Progenitor cell of endocrine pancreas (in vitro differentiated cells): ENCODE data around the gene SMPD3. TPM values are rescaled to one million over a fixed set of nuclear protein-coding genes. Genes with fewer than 3 reads are reported as not detected.

Source experiments
- DNase-seq: peaks from one replicate; pipeline ENCODE4 v3.0.0; 2021; ENCODE audit warnings: low spot score; ENCODE audit not compliant: unreplicated experiment
- H3K27ac Mint-ChIP-seq: 2 replicates; pipeline ENCODE4 v1.8.0; 2021; ENCODE audit warnings: mild to moderate bottlenecking, moderate library complexity, mixed read lengths
- H3K27me3 Mint-ChIP-seq: 2 replicates; pipeline ENCODE4 v1.8.0; 2021; ENCODE audit warnings: mixed read lengths
- H3K36me3 Mint-ChIP-seq: 2 replicates; pipeline ENCODE4 v1.8.0; 2022; ENCODE audit warnings: mixed read lengths; ENCODE audit not compliant: insufficient read depth
- H3K4me1 Mint-ChIP-seq: 2 replicates; pipeline ENCODE4 v1.8.0; 2021; ENCODE audit warnings: low read depth, mixed read lengths
- H3K4me3 Mint-ChIP-seq: 2 replicates; pipeline ENCODE4 v1.8.0; 2021; ENCODE audit warnings: low read depth, mild to moderate bottlenecking, moderate library complexity, mixed read lengths
- H3K9me3 Mint-ChIP-seq: 2 replicates; pipeline ENCODE4 v1.8.0; 2021; ENCODE audit warnings: low read depth, mixed read lengths
- total RNA-seq: library from RNA; stranded (reverse); gene quantifications from 2 replicates; pipeline ENCODE4 v1.2.1, GENCODE V29; 2021
- TF ChIP-seq, protein P1 (sequence below): fragments of 200-600 bp; sonication (generic); IDR thresholded peaks from one replicate; pipeline ENCODE4 v1.5.0; 2021; ENCODE audit warnings: antibody characterized with exemption, mild to moderate bottlenecking; ENCODE audit not compliant: unreplicated experiment

Gene SMPD3
- total RNA-seq, 1 donor from 2014 or later, result 1.7 TPM

- TF ChIP-seq, protein P1, sequence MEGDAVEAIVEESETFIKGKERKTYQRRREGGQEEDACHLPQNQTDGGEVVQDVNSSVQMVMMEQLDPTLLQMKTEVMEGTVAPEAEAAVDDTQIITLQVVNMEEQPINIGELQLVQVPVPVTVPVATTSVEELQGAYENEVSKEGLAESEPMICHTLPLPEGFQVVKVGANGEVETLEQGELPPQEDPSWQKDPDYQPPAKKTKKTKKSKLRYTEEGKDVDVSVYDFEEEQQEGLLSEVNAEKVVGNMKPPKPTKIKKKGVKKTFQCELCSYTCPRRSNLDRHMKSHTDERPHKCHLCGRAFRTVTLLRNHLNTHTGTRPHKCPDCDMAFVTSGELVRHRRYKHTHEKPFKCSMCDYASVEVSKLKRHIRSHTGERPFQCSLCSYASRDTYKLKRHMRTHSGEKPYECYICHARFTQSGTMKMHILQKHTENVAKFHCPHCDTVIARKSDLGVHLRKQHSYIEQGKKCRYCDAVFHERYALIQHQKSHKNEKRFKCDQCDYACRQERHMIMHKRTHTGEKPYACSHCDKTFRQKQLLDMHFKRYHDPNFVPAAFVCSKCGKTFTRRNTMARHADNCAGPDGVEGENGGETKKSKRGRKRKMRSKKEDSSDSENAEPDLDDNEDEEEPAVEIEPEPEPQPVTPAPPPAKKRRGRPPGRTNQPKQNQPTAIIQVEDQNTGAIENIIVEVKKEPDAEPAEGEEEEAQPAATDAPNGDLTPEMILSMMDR, result no peak
- Mint-ChIP-seq H3K4me1 (peaks cover 6% of the 10 kb centered on the region), H3K27me3 (peaks cover 7% of the 10 kb centered on the region), H3K27ac (no peak overlapping the region), H3K4me3 (no peak overlapping the region), H3K36me3 (no peaks in the 10 kb centered on the region), H3K9me3 (no peaks in the 10 kb centered on the region)
- DNase-seq, result no peak
Measured at GRCh38 chr16:68403704-68404103, 44.6 kb downstream of the SMPD3 start.

DNA sequence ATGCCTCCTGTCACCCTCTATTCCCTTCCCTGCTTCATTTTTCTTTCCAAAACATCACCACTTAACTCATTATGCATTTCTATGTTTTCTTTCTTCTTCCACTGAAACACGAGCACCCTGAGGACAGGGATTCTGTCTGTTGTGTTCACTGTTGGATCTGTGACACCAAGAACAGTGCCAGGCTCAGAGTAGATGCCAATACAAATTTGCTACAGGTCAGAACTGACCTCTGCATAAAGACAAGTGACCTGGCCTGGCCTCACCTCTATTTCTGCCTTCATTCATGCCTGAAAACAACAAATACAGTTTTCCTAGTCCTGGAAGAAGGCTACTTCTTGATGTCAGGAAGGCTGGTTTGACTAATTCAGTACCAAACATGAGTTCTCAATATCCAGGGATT, 45.1 kb downstream of the SMPD3 start:
- no peaks in the 10 kb centered on the region for H3K9me3 Mint-ChIP-seq
- H3K36me3 Mint-ChIP-seq, result no peaks in the 10 kb centered on the region
- H3K27ac Mint-ChIP-seq, result no peak overlapping the region
- H3K4me1 Mint-ChIP-seq, result peaks cover 6% of the 10 kb centered on the region
- TF ChIP-seq, protein P1, result no peak
- DNase-seq, result no peak
- H3K27me3 Mint-ChIP-seq, result peaks cover 7% of the 10 kb centered on the region
- no peak overlapping the region for H3K4me3 Mint-ChIP-seq

DNA sequence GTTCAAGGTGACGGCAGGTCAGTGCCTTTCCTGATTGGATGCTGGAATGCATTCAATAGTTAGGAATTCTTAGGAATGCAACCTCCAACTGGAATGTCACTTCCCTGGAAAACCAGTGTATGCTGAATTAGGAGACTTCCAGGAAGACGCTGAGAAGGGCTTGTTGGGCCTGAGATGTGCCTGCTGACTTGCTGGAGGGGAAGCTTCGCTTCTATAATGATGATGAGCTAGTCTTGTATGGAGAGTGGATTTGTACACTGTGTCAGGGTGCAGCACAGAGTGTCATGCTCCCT, 45.6 kb downstream of the SMPD3 start:
- Mint-ChIP-seq H3K36me3 (no peaks in the 10 kb centered on the region), H3K4me3 (no peak overlapping the region), H3K27ac (no peak overlapping the region), H3K9me3 (no peaks in the 10 kb centered on the region), H3K4me1 (peaks cover 7% of the 10 kb centered on the region), H3K27me3 (peaks cover 7% of the 10 kb centered on the region)
- DNase-seq, result no peak
- TF ChIP-seq, protein P1, result no peak

DNA sequence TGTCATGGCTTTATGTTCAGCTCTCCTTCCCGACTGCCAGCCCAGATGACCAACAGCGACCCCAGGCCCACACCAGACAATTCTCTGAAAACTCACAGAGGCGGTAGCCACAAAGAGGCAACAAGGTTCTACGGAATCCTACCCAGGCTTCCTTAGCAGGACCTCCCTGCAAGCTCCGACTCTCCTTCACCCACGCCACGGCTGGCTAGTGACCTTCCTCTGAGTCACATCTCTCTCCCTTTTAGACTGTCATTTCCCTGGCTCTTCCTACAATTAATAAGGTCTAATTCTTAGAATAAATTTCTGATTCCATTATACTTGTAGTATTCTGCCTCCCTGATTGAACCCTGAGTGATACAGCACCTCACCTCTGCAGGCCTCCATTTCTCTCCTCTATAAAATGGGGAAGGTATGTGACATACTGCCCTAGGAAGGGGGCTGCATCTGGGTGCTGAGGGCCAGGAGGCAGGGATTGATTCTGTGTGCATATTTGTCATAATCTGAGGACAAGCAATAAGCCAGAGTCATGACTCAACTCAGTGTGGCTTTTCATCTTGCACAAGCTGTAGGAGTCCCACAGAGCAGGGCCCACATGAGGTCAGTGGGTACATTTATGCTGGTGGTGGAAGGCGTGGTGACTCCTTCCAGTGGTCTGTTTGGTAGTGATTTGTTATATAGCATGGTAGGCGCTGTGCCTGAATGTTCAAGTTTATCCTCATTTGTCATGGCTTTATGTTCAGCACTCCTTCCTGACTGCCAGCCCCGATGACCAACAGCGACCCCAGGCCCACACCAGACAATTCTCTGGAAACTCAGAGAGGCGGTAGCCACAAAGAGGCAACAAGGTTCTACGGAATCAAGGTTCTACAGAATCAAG, 46.2 kb downstream of the SMPD3 start:
- peaks cover 10% of the 10 kb centered on the region for H3K4me1 Mint-ChIP-seq
- TF ChIP-seq, protein P1, result no peak
- H3K27me3 Mint-ChIP-seq, result peaks cover 7% of the 10 kb centered on the region
- no peak overlapping the region for H3K4me3 Mint-ChIP-seq
- H3K36me3 Mint-ChIP-seq, result no peaks in the 10 kb centered on the region
- DNase-seq, result no peak
- no peak overlapping the region for H3K27ac Mint-ChIP-seq
- H3K9me3 Mint-ChIP-seq, result no peaks in the 10 kb centered on the region

- peaks cover 10% of the 10 kb centered on the region for H3K4me1 Mint-ChIP-seq
- no peak overlapping the region for H3K27ac Mint-ChIP-seq
- peaks cover 4% of the 10 kb centered on the region for H3K27me3 Mint-ChIP-seq
- TF ChIP-seq, protein P1, result no peak
- no peaks in the 10 kb centered on the region for H3K9me3 Mint-ChIP-seq
- no peak overlapping the region for H3K4me3 Mint-ChIP-seq
- no peak for DNase-seq
- H3K36me3 Mint-ChIP-seq, result no peaks in the 10 kb centered on the region
Measured at GRCh38 chr16:68400924-68401460, 47.3 kb downstream of the SMPD3 start.
